Mucosa of descending colon (tissue), 3 donors: Measurements from ENCODE around the gene RAB11FIP4. TPM values are rescaled to one million over a fixed set of nuclear protein-coding genes. Genes with fewer than 3 reads are reported as not detected.
A peak's percentile ranks its signal among the peaks of the same experiment; 100 is the strongest.

Experiments
- ATAC-seq: fragments of 200-7000 bp; cut with Tn5 transposase; one replicate; pipeline ENCODE4 v1.9.1; 2020; ENCODE audit warnings: mild to moderate bottlenecking, moderate library complexity
- DNase-seq, 3 donors: peaks; one replicate each; pipeline ENCODE4 v3.0.0-alpha.2; 2020
- H3K36me3 ChIP-seq: fragments of 200-600 bp; one replicate; pipeline ENCODE4 v1.8.0; 2021; ENCODE audit warnings: low read depth, mild to moderate bottlenecking
- H3K4me1 ChIP-seq: fragments of 200-600 bp; one replicate; pipeline ENCODE4 v1.8.0; 2021; ENCODE audit warnings: low read depth, mild to moderate bottlenecking
- H3K4me3 ChIP-seq: fragments of 200-600 bp; one replicate; pipeline ENCODE4 v1.8.0; 2021; ENCODE audit warnings: mild to moderate bottlenecking
- H3K9me3 ChIP-seq: fragments of 200-600 bp; one replicate; pipeline ENCODE4 v1.8.0; 2021; ENCODE audit warnings: mild to moderate bottlenecking
- intact Hi-C, 2 donors: fragments of 100-400 bp; cut with DNase I in 1 of 2; cut with micrococcal nuclease in 1 of 2; formaldehyde crosslinking; loops; one replicate each; pipeline versions ENCODE4 v1.11.0 to v1.11.1; 2022; cut with DNase I, micrococcal nuclease
- total RNA-seq, 3 donors: library from RNA; stranded (reverse); fragmentation: NEBNext Ultra II Directional in 2 of 3; extraction: Animal tissue kit (Norgen Biotek cat#: 25700) in 2 of 3; gene quantifications; one replicate each; pipeline versions ENCODE4 v1.2.1 to v1.2.4, GENCODE V29; 2021 to 2023
- TF ChIP-seq, protein P1 (sequence below): fragments of 200-600 bp; IDR thresholded peaks from one replicate; pipeline ENCODE4 v1.8.0; 2022; ENCODE audit warnings: antibody characterized with exemption, mild to moderate bottlenecking
- donor health status: DM: no; HTN: no; CAD: no; lungs with moderate emphysema.
- donor health status: DM: no; HTN: no; CAD: no.
- donor health status: DM: no; HTN: yes; CAD: no.

RAB11FIP4 gene
- total RNA-seq, 3 donors from 2014 or later, result 24.5 to 49.9 (median 40.7) TPM

GRCh38 chr17:31553506-31553905 lies 162.0 kb downstream of the RAB11FIP4 start:
- ATAC-seq, result no peak
- H3K36me3 ChIP-seq, result no peaks in the 10 kb centered on the region
- no peaks in the 10 kb centered on the region for H3K9me3 ChIP-seq
- peaks cover 4% of the 10 kb centered on the region for H3K4me1 ChIP-seq
- DNase-seq, result no peak
- TF ChIP-seq, protein P1, sequence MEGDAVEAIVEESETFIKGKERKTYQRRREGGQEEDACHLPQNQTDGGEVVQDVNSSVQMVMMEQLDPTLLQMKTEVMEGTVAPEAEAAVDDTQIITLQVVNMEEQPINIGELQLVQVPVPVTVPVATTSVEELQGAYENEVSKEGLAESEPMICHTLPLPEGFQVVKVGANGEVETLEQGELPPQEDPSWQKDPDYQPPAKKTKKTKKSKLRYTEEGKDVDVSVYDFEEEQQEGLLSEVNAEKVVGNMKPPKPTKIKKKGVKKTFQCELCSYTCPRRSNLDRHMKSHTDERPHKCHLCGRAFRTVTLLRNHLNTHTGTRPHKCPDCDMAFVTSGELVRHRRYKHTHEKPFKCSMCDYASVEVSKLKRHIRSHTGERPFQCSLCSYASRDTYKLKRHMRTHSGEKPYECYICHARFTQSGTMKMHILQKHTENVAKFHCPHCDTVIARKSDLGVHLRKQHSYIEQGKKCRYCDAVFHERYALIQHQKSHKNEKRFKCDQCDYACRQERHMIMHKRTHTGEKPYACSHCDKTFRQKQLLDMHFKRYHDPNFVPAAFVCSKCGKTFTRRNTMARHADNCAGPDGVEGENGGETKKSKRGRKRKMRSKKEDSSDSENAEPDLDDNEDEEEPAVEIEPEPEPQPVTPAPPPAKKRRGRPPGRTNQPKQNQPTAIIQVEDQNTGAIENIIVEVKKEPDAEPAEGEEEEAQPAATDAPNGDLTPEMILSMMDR, result no peak
- H3K4me3 ChIP-seq, result no peak overlapping the region
- intact Hi-C loops, result loop anchor here in 1 of 2 donors (10.0 kb wide), 1 partner anchor 291 kb away; no protein-coding TSS in a partner anchor

DNA sequence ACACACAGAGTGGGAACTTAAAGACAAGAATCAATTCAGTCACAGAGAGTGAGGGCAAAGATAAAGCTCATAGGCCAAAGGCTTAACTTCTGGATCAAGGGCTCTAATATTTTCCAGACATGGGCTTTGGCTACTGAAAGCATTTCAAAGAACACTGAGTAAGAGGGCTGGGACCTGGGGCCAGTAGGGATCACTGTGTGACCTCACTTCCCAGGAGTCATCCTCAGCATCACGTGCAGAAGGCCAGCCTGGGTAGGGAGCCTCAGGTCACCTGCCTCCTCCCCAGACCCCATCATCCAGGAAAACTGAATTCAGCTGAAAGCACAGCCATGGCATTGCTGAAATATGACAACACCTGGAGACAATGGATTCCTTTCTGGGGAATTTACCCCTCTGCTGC lies 163.5 kb downstream of the RAB11FIP4 start:
- H3K4me3 ChIP-seq, result no peak overlapping the region
- no peaks in the 10 kb centered on the region for H3K9me3 ChIP-seq
- TF ChIP-seq, protein P1, result no peak
- intact Hi-C loops, result loop anchor here (5.0 to 10.0 kb wide), 3 partner anchors 142 to 290 kb away; no protein-coding TSS in a partner anchor
- H3K36me3 ChIP-seq, result no peaks in the 10 kb centered on the region
- no peak for DNase-seq
- peaks cover 4% of the 10 kb centered on the region for H3K4me1 ChIP-seq
- ATAC-seq, result no peak

- intact Hi-C loops, result loop anchor here (5.0 to 10.0 kb wide), 3 partner anchors 140 to 288 kb away; no protein-coding TSS in a partner anchor
- Histone ChIP-seq H3K9me3 (no peaks in the 10 kb centered on the region), H3K4me1 (peaks cover 21% of the 10 kb centered on the region), H3K36me3 (no peaks in the 10 kb centered on the region), H3K4me3 (no peak overlapping the region)
- DNase-seq (no peak), ATAC-seq (no peak)
- TF ChIP-seq, protein P1, result no peak
Measured at GRCh38 chr17:31556969-31557645, 165.6 kb downstream of the RAB11FIP4 start.

GRCh38 chr17:31558748-31559583 lies 167.5 kb downstream of the RAB11FIP4 start:
- peak overlapping the region; percentile 26 for H3K4me3 ChIP-seq
- no peaks in the 10 kb centered on the region for H3K9me3 ChIP-seq
- intact Hi-C loops, result loop anchor here (5.0 to 10.0 kb wide), 3 partner anchors 138 to 286 kb away; no protein-coding TSS in a partner anchor
- DNase-seq (peak; percentile 77 to 88 (median 81)), ATAC-seq (peak; percentile 93)
- TF ChIP-seq, protein P1, result peak; percentile 77
- H3K36me3 ChIP-seq, result no peaks in the 10 kb centered on the region
- H3K4me1 ChIP-seq, result peaks cover 27% of the 10 kb centered on the region

- TF ChIP-seq, protein P1, result no peak
- Histone ChIP-seq H3K4me1 (peaks cover 27% of the 10 kb centered on the region), H3K36me3 (no peaks in the 10 kb centered on the region), H3K9me3 (no peaks in the 10 kb centered on the region), H3K4me3 (peak overlapping the region; percentile 26)
- ATAC-seq (no peak), DNase-seq (peak in 1 of 3 donors; percentile 55)
- intact Hi-C loops, result loop anchor here (5.0 to 10.0 kb wide), 3 partner anchors 137 to 285 kb away; no protein-coding TSS in a partner anchor
Measured at GRCh38 chr17:31559584-31560501, 168.4 kb downstream of the RAB11FIP4 start.
